Hematopoietic multipotent progenitor cell (in vitro differentiated cells): ENCODE data around the gene SYT11. TPM values are rescaled to one million over a fixed set of nuclear protein-coding genes. Genes with fewer than 3 reads are reported as not detected.
"Not testable (repeated sequence)": the region's sequence is repeated elsewhere in the genome, so short reads cannot be mapped to it uniquely, and the experiment has no call there.

ENCODE experiments used
- DNase-seq, 3 donors: peaks; one replicate each; pipeline ENCODE4 v3.0.0-alpha.2; 2011 to 2015; ENCODE audit warnings: low read depth in 2 of 3, low spot score in 2 of 3
- total RNA-seq: library from RNA; depleted of rRNA; stranded (reverse); fragments of >200 nt; gene quantifications from one replicate; pipeline ENCODE4 v1.2.3, GENCODE V29; 2012

The SYT11 gene
- 27.2 TPM for total RNA-seq

- DNase-seq = peak; percentile 76 to 98 (median 95)
Measured at GRCh38 chr1:155859234-155859829, at the start of gene SYT11. Gene SYT11 (plus strand): TSS chr1:155859567. CDS start chr1:155859762, 195 bp downstream.

- DNase-seq = no peak
Measured at GRCh38 chr1:155812878-155813277, 46.5 kb upstream of the SYT11 start.

GRCh38 chr1:155813672-155814071 lies 45.7 kb upstream of the SYT11 start:
- DNase-seq = no peak

- no peak for DNase-seq
Measured at GRCh38 chr1:155816351-155816750, 43.0 kb upstream of the SYT11 start.

GRCh38 chr1:155827450-155827849 lies 31.9 kb upstream of the SYT11 start:
- DNase-seq = no peak

GRCh38 chr1:155831279-155831976 lies 27.9 kb upstream of the SYT11 start:
- DNase-seq = no peak

GRCh38 chr1:155833665-155834295 lies 25.6 kb upstream of the SYT11 start:
- DNase-seq = no peak

- no peak for DNase-seq
Measured at GRCh38 chr1:155834296-155834926, 25.0 kb upstream of the SYT11 start.

- not testable (repeated sequence) for DNase-seq
Measured at GRCh38 chr1:155834927-155835399, 24.4 kb upstream of the SYT11 start.

GRCh38 chr1:155835548-155835947 lies 23.8 kb upstream of the SYT11 start:
- no peak for DNase-seq

- DNase-seq = no peak
Measured at GRCh38 chr1:155840386-155840785, 19.0 kb upstream of the SYT11 start.

GRCh38 chr1:155844860-155845421 lies 14.4 kb upstream of the SYT11 start:
- DNase-seq = no peak

- no peak for DNase-seq
Measured at GRCh38 chr1:155847823-155848529, 11.4 kb upstream of the SYT11 start.

GRCh38 chr1:155850345-155850744 lies 9.0 kb upstream of the SYT11 start:
- no peak for DNase-seq

- DNase-seq = no peak
Measured at GRCh38 chr1:155856257-155856974, 3.0 kb upstream of the SYT11 start.

GRCh38 chr1:155856975-155857930 lies 2.1 kb upstream of the SYT11 start, which contains the start of gene GON4L:
Gene GON4L (minus strand): TSS chr1:155857214. CDS start chr1:155853780, 3,434 bp downstream.
- peak; percentile 72 to 94 (median 91) for DNase-seq

- DNase-seq = no peak
Measured at GRCh38 chr1:155858800-155859233, 550 bp upstream of the SYT11 start.
